Ascending aorta (tissue), 2 donors: ENCODE data around the gene KRT1. TPM values are rescaled to one million over a fixed set of nuclear protein-coding genes. Genes with fewer than 3 reads are reported as not detected.
A peak's percentile ranks its signal among the peaks of the same experiment; 100 is the strongest.

Source experiments
- DNase-seq, 2 donors: peaks; one replicate each; pipeline ENCODE4 v3.0.0-alpha.2; 2019; ENCODE audit warnings: low spot score in 2 of 2
- H3K27ac ChIP-seq, 2 donors: fragments of 200-600 bp; sonication (generic); one replicate each; pipeline ENCODE4 v1.5.1; 2016 to 2017; ENCODE audit warnings: mild to moderate bottlenecking in 1 of 2
- H3K27me3 ChIP-seq: fragments of 200-600 bp; sonication (generic); one replicate; pipeline ENCODE4 v1.5.1; 2017
- H3K36me3 ChIP-seq, 2 donors: fragments of 200-600 bp; sonication (generic); one replicate each; pipeline ENCODE4 v1.5.1; 2016
- H3K4me1 ChIP-seq, 2 donors: fragments of 200-600 bp; sonication (generic); one replicate each; pipeline ENCODE4 v1.5.1; 2016 to 2017; ENCODE audit warnings: mild to moderate bottlenecking in 1 of 2
- H3K4me3 ChIP-seq, 2 donors: fragments of 200-600 bp; sonication (generic); one replicate each; pipeline ENCODE4 v1.5.1; 2016 to 2017; ENCODE audit warnings: mild to moderate bottlenecking in 1 of 2
- H3K9me3 ChIP-seq, 2 donors: fragments of 200-600 bp; sonication (generic); one replicate each; pipeline ENCODE4 v1.5.1; 2016
- CTCF ChIP-seq, 3 experiments: fragments of 200-600 bp in 2 of 3; fragments of 450-650 bp in 1 of 3; sonication (generic) in 2 of 3; IDR thresholded peaks; one replicate each; pipeline ENCODE4 v1.5.1; 2016 to 2019; ENCODE audit warnings: antibody characterized with exemption in 3 of 3, mild to moderate bottlenecking in 1 of 3, moderate library complexity in 1 of 3
- intact Hi-C: fragments of 100-400 bp; cut with DNase I; formaldehyde crosslinking; loops from one replicate; pipeline ENCODE4 v1.15.1; 2023
- total RNA-seq: library from RNA; depleted of rRNA; stranded (reverse); fragments of >200 nt; gene quantifications from one replicate; pipeline ENCODE4 v1.1.0, GENCODE V29; 2016

Gene KRT1
- total RNA-seq, 1 donor from 2014 or later, result not detected

- H3K27ac ChIP-seq, result no peak overlapping the region
- no peaks in the 10 kb centered on the region for H3K4me1 ChIP-seq
- no peak for TF ChIP-seq CTCF (IDR thresholded peaks at IDR 0.05)
- no peaks in the 10 kb centered on the region for H3K9me3 ChIP-seq
- no peaks in the 10 kb centered on the region for H3K36me3 ChIP-seq
- no peaks in the 10 kb centered on the region for H3K27me3 ChIP-seq
- no peak for DNase-seq
- intact Hi-C loops, result no loop called here
- no peak overlapping the region for H3K4me3 ChIP-seq
Measured at GRCh38 chr12:52645120-52645761, 35.0 kb downstream of the KRT1 start.

- no peaks in the 10 kb centered on the region for H3K27me3 ChIP-seq
- intact Hi-C loops, result no loop called here
- H3K9me3 ChIP-seq, result no peaks in the 10 kb centered on the region
- H3K4me3 ChIP-seq, result no peak overlapping the region
- H3K4me1 ChIP-seq, result no peaks in the 10 kb centered on the region
- no peaks in the 10 kb centered on the region for H3K36me3 ChIP-seq
- TF ChIP-seq CTCF (IDR thresholded peaks at IDR 0.05), result no peak
- no peak for DNase-seq
- no peak overlapping the region for H3K27ac ChIP-seq
Measured at GRCh38 chr12:52644078-52644415, 36.2 kb downstream of the KRT1 start.

- no peak overlapping the region for H3K27ac ChIP-seq
- H3K9me3 ChIP-seq, result no peaks in the 10 kb centered on the region
- no peak overlapping the region for H3K4me3 ChIP-seq
- DNase-seq, result no peak
- H3K4me1 ChIP-seq, result no peaks in the 10 kb centered on the region
- H3K36me3 ChIP-seq, result no peaks in the 10 kb centered on the region
- TF ChIP-seq CTCF (IDR thresholded peaks at IDR 0.05), result no peak
- no peaks in the 10 kb centered on the region for H3K27me3 ChIP-seq
- intact Hi-C loops, result no loop called here
Measured at GRCh38 chr12:52643233-52644077, 36.8 kb downstream of the KRT1 start.

GRCh38 chr12:52641468-52641867, 38.7 kb downstream of the KRT1 start:
- Histone ChIP-seq H3K4me1 (no peaks in the 10 kb centered on the region), H3K27ac (no peak overlapping the region), H3K4me3 (no peak overlapping the region), H3K9me3 (no peaks in the 10 kb centered on the region), H3K27me3 (no peaks in the 10 kb centered on the region), H3K36me3 (no peaks in the 10 kb centered on the region)
- intact Hi-C loops, result no loop called here
- no peak for TF ChIP-seq CTCF (IDR thresholded peaks at IDR 0.05)
- DNase-seq, result no peak

- no peak overlapping the region for H3K4me3 ChIP-seq
- H3K27me3 ChIP-seq, result no peaks in the 10 kb centered on the region
- intact Hi-C loops, result no loop called here
- no peaks in the 10 kb centered on the region for H3K9me3 ChIP-seq
- H3K36me3 ChIP-seq, result no peaks in the 10 kb centered on the region
- TF ChIP-seq CTCF (IDR thresholded peaks at IDR 0.05), result no peak
- DNase-seq, result peak in 1 of 2 donors; percentile 12
- no peak overlapping the region for H3K27ac ChIP-seq
- no peaks in the 10 kb centered on the region for H3K4me1 ChIP-seq
Measured at GRCh38 chr12:52637299-52637698, 42.9 kb downstream of the KRT1 start.
